Fibroblast of lung (primary cell): Measurements from ENCODE around the gene KLHL26. TPM values are rescaled to one million over a fixed set of nuclear protein-coding genes. Genes with fewer than 3 reads are reported as not detected.

ENCODE experiments used
- DNase-seq, 2 donors: peaks; one replicate each; pipeline versions ENCODE4 v3.0.0 to v3.0.0-alpha.2; 2010; ENCODE audit warnings: low read depth in 2 of 2
- H2AFZ ChIP-seq: 2 replicates; pipeline ENCODE4 v1.5.1; 2012; ENCODE audit warnings: low read length, control low read depth, inconsistent platforms
- H3K27ac ChIP-seq: 2 replicates; pipeline ENCODE4 v1.5.1; 2011; ENCODE audit warnings: low read length, control low read depth; ENCODE audit not compliant: insufficient read depth
- H3K27me3 ChIP-seq: 2 replicates; pipeline ENCODE4 v1.5.1; 2011; ENCODE audit warnings: mild to moderate bottlenecking, low read length; ENCODE audit not compliant: control insufficient read depth, insufficient read depth
- H3K36me3 ChIP-seq: 2 replicates; pipeline ENCODE4 v1.5.1; 2011; ENCODE audit warnings: low read length; ENCODE audit not compliant: control insufficient read depth, insufficient read depth
- H3K4me1 ChIP-seq: 2 replicates; pipeline ENCODE4 v1.5.1; 2011; ENCODE audit warnings: low read length; ENCODE audit not compliant: control insufficient read depth, insufficient read depth; ENCODE audit errors: extremely low read depth
- H3K4me2 ChIP-seq: 2 replicates; pipeline ENCODE4 v1.5.1; 2011; ENCODE audit warnings: low read length, control low read depth; ENCODE audit not compliant: insufficient read depth; ENCODE audit errors: extremely low read depth
- H3K4me3 ChIP-seq, 4 experiments: fragments of 200-600 bp in 1 of 4; sonication (generic) in 1 of 4; replicated peaks in 1 of 4; 2 replicates each; pipeline ENCODE4 v1.5.1; 2011 to 2016; ENCODE audit warnings: low read length in 4 of 4, low read depth in 3 of 4, mild to moderate bottlenecking in 3 of 4, control low read depth in 2 of 4, inconsistent platforms in 1 of 4, mixed read lengths in 1 of 4; ENCODE audit not compliant: insufficient read depth in 1 of 4; ENCODE audit errors: control extremely low read depth in 1 of 4
- H3K79me2 ChIP-seq: 2 replicates; pipeline ENCODE4 v1.5.1; 2012; ENCODE audit warnings: mild to moderate bottlenecking, low read length, inconsistent platforms; ENCODE audit not compliant: control insufficient read depth, insufficient read depth
- H3K9ac ChIP-seq: 2 replicates; pipeline ENCODE4 v1.5.1; 2011; ENCODE audit warnings: mild to moderate bottlenecking, low read length, control low read depth; ENCODE audit not compliant: insufficient read depth
- H3K9me3 ChIP-seq: 2 replicates; pipeline ENCODE4 v1.5.1; 2012; ENCODE audit warnings: low read depth, low read length; ENCODE audit not compliant: control insufficient read depth, insufficient read depth
- H4K20me1 ChIP-seq: 2 replicates; pipeline ENCODE4 v1.5.1; 2011; ENCODE audit warnings: low read length; ENCODE audit not compliant: control insufficient read depth, insufficient read depth; ENCODE audit errors: extremely low read depth
- CTCF ChIP-seq, 2 donors: IDR thresholded peaks in 1 of 2; conservative IDR thresholded peaks in 1 of 2; 1 replicate in 1 of 2; 2 replicates in 1 of 2; pipeline ENCODE4 v1.5.1; 2011 to 2012; ENCODE audit warnings: low read length in 2 of 2, control low read depth in 1 of 2, inconsistent platforms in 1 of 2, low read depth in 1 of 2, mild to moderate bottlenecking in 1 of 2
- EZH2 ChIP-seq: IDR thresholded peaks from 2 replicates; pipeline ENCODE4 v1.5.1; 2012; ENCODE audit warnings: low read length, control low read depth, mild to moderate bottlenecking; ENCODE audit errors: missing control alignments
- polyA plus RNA-seq, 2 donors: library from polyadenylated mRNA; depleted of rRNA in 1 of 2; stranded (reverse) in 1 of 2; unstranded in 1 of 2; fragments of >200 nt; gene quantifications; 2 replicates each; pipeline ENCODE4 v1.2.1, GENCODE V29; 2011 to 2012; ENCODE audit warnings: missing spikeins in 1 of 2
- total RNA-seq: library from RNA; depleted of rRNA; stranded (reverse); fragments of >200 nt; gene quantifications from 2 replicates; pipeline ENCODE4 v1.2.1, GENCODE V29; 2014

Gene KLHL26
- total and polyA plus RNA-seq, 2 donors (not counting 1 experiment from before 2014, with no cell fraction given): 1.4 to 3.5 TPM

GRCh38 chr19:18660939-18661670 lies 24.3 kb downstream of the KLHL26 start:
- peak overlapping the region; percentile 58 for H3K27ac ChIP-seq
- H3K9me3 ChIP-seq: no peaks in the 10 kb centered on the region
- H4K20me1 ChIP-seq: no peaks in the 10 kb centered on the region
- H3K4me2 ChIP-seq: no peak overlapping the region
- no peak overlapping the region for H2AFZ ChIP-seq
- peaks cover 3% of the 10 kb centered on the region for H3K27me3 ChIP-seq
- H3K4me3 ChIP-seq: no peak overlapping the region
- peak overlapping the region; percentile 52 for H3K9ac ChIP-seq
- DNase-seq: no peak
- no peak for TF ChIP-seq EZH2
- no peak for TF ChIP-seq CTCF (conservative IDR thresholded peaks at IDR 0.05 in 1 of 2, IDR thresholded peaks at IDR 0.05 in 1 of 2; ENCODE audit: low read depth in 1 of 2, low read length in 2 of 2)
- no peaks in the 10 kb centered on the region for H3K36me3 ChIP-seq
- peaks cover 38% of the 10 kb centered on the region for H3K4me1 ChIP-seq
- no peaks in the 10 kb centered on the region for H3K79me2 ChIP-seq

GRCh38 chr19:18662972-18663732 lies 26.3 kb downstream of the KLHL26 start:
- Histone ChIP-seq H3K4me2 (no peak overlapping the region), H4K20me1 (no peaks in the 10 kb centered on the region), H3K9ac (no peak overlapping the region), H3K36me3 (peaks cover 6% of the 10 kb centered on the region), H3K4me3 (no peak overlapping the region), H3K79me2 (no peaks in the 10 kb centered on the region), H3K27ac (no peak overlapping the region), H3K9me3 (no peaks in the 10 kb centered on the region), H2AFZ (no peak overlapping the region), H3K27me3 (peaks cover 3% of the 10 kb centered on the region), H3K4me1 (peaks cover 30% of the 10 kb centered on the region)
- DNase-seq: no peak
- no peak for TF ChIP-seq EZH2
- no peak for TF ChIP-seq CTCF (conservative IDR thresholded peaks at IDR 0.05 in 1 of 2, IDR thresholded peaks at IDR 0.05 in 1 of 2; ENCODE audit: low read depth in 1 of 2, low read length in 2 of 2)

- H3K9me3 ChIP-seq: no peaks in the 10 kb centered on the region
- no peaks in the 10 kb centered on the region for H3K79me2 ChIP-seq
- no peak overlapping the region for H3K4me2 ChIP-seq
- H3K4me1 ChIP-seq: peaks cover 21% of the 10 kb centered on the region
- H2AFZ ChIP-seq: no peak overlapping the region
- no peak for DNase-seq
- H3K27me3 ChIP-seq: no peaks in the 10 kb centered on the region
- H4K20me1 ChIP-seq: no peaks in the 10 kb centered on the region
- H3K4me3 ChIP-seq: no peak overlapping the region
- no peak overlapping the region for H3K9ac ChIP-seq
- no peak for TF ChIP-seq EZH2
- no peak for TF ChIP-seq CTCF (conservative IDR thresholded peaks at IDR 0.05 in 1 of 2, IDR thresholded peaks at IDR 0.05 in 1 of 2; ENCODE audit: low read depth in 1 of 2, low read length in 2 of 2)
- H3K36me3 ChIP-seq: peaks cover 11% of the 10 kb centered on the region
- no peak overlapping the region for H3K27ac ChIP-seq
Observed at GRCh38 chr19:18663940-18664530, 27.2 kb downstream of the KLHL26 start.
